NB4 (cell line): ENCODE results near the gene PDLIM5.

ENCODE experiments used
- CTCF ChIP-seq: IDR thresholded peaks from one replicate; pipeline ENCODE4 v1.5.1; 2012; ENCODE audit warnings: low read depth, low read length
- MAX ChIP-seq: IDR thresholded peaks from 2 replicates; pipeline ENCODE4 v1.6.1; 2011; ENCODE audit warnings: low read depth, low read length
- MYC ChIP-seq: IDR thresholded peaks from 2 replicates; pipeline ENCODE4 v1.6.1; 2011; ENCODE audit warnings: low read depth, low read length
- POLR2A ChIP-seq: IDR thresholded peaks from 2 replicates; pipeline ENCODE4 v1.6.1; 2011; ENCODE audit warnings: mild to moderate bottlenecking; ENCODE audit not compliant: insufficient read length; ENCODE audit errors: extremely low read depth

- TF ChIP-seq CTCF (no peak), POLR2A (no peak), MAX (no peak), MYC (no peak)
Observed at GRCh38 chr4:94527556-94528233, 76.0 kb downstream of the PDLIM5 start.
